GOT3 (cell line): Measurements from ENCODE around the gene PIGT.

Source experiments
- DNase-seq: peaks from one replicate; lab custom pipeline; 2025; ENCODE audit warnings: mixed read lengths; lab: John Stamatoyannopoulos, UW

The PIGT gene

DNA sequence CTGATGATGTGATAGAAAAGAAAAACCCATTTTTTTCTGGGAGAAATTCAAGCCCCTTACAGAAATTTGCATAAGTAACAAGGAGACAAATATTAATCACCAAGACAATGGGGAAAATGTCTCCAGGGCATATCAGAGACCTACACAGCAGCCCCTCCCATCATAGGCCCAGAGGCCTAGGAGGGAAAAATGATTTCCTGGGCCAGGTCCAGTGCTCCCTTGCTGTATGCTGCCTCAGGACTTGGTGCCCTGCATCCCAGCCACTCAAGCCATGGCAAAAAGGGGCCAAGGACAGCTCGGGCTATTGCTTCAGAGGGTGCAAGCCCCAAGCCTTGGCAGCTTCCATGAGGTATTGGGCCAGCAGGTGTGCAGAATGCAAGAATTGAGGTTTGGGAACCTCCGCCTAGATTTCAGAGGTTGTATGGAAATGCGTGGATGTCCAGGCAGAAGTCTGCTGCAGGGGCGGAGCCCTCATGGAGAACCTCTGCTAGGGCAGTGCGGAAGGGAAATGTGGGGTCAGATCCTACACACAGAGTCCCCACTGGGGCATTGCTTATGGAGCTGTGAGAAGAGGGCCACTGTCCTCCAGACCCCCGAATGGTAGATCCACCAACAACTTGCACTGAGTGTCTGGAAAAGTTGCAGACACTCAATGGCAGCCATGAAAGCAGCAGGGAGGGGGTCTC, 15.5 kb upstream of the PIGT start:
- DNase-seq = no peak

DNA sequence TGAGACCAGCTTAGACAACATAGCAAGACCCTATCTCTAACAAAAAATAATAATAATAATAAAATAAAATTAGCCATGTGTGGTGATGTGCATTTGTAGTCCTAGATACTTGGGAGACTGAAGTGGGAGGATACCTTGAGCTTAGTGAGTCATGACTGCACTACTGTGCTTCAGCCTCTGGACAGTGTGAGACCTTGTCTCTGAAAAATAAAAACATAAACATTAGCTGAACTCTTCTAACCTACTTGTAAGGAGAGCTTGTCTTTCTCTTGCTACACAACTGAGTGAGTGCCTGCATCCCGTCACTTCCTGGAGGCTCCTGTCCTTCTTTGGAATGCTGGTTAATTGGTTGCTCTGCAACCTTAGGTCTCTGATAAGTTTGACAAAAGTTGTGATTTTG, 13.0 kb upstream of the PIGT start:
- no peak for DNase-seq

DNA sequence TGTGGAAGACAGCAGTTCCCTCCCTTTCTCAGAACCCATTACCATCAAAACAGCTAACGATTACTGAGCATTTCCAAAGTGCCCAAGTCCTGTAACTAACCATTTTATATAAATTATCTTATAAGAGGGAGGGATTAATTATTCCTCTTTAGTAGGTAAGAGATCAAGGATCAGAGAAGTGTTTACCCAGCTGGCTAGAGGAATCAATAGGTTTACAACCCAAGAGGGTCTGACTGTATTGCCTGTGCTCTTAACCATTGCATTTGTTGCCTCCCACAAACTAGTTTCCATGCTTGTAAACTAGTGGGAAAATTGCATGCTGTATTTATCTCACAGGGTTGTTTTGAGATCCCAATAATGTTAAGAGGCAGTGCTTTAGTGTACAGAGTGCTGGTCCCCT, 11.5 kb upstream of the PIGT start:
- DNase-seq = no peak

DNA sequence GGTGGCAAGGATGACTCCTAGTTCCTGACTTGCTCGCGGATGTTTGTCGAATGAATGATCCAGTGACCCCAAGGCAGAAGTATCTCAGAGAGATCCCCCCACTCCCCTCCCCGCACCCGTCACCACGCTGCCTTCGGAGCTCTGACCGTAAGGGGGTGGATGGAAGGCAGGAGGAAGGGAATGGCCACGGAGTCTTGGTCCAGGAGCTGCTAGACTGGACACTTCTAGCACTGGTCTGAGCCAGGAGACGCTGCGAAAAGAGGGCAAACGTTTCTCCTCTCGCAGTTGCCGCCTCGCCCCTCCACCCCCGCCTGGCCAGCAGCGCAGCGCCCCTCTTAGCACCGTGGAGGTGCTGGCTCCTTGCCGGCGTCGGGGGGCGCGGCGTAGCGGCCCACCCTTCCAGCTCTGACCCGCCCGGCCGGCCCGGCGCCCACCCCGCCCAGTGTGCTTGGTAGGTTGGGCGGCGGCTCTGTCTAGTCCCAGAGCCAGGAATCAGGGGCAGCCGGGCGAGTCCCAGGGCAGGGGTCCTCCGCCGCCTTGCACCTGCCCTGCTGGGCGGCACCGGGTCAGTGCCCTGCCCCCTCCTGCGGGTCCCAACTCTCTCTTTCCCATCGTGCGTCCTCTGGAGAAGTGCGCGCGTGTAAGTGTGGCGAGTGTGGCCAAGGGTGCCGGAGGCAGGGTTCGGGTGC, 10.2 kb upstream of the PIGT start:
- DNase-seq = no peak

DNA sequence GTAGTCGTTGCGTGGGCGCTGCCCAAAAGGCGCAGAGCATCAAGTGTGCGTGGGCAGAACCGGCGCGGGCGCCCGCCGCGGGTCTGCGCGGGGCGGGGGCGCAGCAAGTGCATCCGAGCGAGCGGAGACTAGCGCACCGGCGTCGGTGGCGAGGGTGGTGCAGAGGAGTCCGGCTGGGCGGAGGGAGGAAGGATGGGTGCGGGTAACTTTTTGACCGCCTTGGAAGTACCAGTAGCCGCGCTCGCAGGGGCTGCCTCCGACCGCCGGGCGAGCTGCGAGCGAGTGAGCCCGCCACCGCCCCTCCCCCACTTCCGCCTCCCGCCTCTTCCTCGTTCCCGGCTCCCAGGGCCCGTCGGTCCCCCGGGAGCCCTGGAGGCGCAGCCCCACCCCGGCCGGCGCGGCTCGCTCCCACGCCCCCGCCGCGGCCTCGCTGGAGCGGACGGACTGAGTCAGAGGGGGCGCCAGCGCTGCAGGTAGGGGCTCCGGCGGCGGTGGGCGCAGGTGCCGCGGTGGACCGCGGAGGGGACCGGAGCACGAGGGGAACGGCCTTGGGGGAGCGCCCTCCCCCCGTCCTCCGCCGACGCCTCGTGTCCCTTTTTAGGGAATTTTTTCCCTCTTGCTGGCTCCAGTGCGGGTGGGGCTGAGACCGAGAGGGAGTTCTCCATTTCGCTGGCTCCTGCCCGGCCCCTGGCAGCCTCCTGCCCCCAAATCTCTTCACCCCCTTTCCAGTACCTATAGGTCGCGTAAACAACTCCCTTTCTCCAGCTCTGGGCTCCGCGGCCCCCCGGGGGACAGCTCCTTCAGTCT, 9.5 kb upstream of the PIGT start:
- no peak for DNase-seq

DNA sequence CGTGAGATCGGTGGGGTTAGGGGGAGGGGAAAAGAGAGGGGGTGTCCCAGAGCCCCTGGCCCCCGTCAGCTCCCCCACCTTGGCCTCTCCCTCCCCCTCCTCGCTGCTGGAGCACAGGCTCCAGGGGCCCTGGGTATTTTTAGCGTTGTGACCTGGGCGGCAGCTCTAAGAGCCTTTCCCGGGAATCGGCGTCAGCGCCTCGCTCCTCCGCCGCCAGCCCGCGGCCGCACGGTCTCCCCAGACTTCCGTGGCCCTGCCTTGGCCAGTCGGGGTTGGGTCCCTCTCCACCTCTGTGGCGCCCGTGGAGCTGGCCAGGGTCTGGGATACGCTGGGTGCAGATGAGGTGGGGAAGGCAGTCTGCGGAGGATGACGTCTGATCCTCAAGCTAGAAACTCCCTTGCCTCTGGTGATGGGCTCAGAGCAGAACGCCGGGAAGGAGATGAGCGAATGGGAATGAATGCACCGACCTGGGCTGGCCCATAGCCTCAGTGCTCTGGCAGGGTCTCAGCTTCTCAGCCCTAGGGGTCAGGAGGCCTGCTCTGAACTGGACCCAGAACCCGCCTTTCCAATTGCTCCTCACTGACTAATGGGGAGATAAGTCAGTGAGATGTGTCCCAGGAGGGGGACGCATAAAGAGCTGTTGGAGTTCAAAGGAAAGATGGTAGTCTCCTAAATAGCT, 8.7 kb upstream of the PIGT start:
- DNase-seq = no peak

DNA sequence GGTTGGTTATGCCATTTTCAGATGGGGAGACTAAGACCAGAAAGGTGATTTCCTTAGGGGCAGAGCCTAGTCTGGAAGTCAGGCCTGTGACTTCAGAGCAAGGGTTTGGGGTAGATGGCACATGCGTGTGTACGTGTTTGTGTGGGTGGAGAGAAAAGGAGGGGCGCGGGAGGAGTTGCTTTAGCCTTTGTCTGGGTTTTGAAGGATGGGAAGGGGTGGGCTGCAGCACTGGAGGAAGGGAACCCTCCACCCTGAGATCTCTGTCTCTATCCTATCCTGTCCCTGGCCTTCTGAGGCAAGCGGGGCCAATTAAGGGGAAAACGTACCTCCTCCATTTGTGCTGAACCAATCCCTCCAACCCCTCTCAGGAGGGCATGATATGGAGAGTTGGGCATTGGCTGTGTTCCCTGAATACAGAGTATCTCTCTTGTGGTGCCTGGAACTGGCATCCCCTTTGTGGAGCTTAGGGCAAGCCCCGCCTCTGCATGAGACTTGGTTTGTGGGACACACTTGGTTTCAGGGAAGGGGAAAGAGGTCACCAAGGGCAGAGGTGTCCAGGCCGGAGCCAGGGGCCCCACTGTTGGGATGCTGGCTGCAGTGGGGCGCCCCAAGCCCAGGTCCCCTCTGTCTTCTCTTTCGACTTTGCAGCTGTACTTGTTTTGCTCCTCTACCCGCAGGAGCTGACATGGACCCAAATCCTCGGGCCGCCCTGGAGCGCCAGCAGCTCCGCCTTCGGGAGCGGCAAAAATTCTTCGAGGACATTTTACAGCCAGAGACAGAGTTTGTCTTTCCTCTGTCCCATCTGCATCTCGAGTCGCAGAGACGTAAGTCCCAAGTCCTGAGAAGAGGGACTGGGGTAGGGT, 7.9 kb upstream of the PIGT start, which contains the start of gene DBNDD2:
Gene DBNDD2, plus strand, starts transcription at position 507 of the 863 bp plus-strand sequence. Its CDS starts 179 bp downstream, at position 686.
- no peak for DNase-seq

DNA sequence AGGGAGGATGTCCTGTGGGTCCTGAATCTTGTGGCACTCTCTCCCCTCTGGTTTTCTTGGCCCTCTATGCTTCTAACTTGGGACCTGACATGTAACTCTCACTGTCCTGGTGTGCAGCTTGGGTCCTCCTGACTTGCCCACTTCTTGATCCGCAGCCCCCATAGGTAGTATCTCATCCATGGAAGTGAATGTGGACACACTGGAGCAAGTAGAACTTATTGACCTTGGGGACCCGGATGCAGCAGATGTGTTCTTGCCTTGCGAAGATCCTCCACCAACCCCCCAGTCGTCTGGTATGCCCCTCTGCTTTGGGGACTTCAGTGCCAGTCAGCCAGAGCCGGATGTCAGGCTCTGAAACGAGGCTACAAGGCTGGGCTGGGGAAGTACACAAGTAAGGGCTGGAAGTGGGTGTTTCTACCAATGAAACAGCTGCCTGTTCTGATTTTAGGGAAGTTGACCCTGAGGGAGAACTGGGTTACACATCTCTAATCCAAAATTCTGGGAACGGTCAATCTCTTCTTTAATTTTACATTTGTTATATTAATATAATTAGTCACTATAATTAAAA, 7.2 kb upstream of the PIGT start:
- DNase-seq = no peak

DNA sequence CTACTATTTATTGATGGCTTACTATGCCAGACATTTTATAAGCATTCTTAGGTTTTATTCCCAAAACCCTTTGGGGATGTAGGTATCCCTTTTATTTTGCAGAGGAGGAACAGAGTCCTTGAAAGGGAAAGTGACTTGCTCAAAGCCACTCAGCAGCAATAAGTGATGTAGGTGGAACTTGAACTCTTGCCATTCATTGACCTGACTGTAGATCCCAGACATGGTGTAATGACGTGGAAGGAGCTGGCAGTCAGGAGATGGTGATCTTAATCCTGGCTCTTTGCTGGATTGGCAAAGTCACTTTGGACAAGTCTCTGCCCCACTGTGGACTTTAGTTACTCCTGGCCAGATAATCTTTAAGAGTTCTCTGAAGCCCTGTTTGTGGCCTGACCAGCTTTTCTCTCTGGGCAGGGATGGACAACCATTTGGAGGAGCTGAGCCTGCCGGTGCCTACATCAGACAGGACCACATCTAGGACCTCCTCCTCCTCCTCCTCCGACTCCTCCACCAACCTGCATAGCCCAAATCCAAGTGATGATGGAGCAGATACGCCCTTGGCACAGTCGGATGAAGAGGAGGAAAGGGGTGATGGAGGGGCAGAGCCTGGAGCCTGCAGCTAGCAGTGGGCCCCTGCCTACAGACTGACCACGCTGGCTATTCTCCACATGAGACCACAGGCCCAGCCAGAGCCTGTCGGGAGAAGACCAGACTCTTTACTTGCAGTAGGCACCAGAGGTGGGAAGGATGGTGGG, 6.2 kb upstream of the PIGT start:
- DNase-seq = no peak

DNA sequence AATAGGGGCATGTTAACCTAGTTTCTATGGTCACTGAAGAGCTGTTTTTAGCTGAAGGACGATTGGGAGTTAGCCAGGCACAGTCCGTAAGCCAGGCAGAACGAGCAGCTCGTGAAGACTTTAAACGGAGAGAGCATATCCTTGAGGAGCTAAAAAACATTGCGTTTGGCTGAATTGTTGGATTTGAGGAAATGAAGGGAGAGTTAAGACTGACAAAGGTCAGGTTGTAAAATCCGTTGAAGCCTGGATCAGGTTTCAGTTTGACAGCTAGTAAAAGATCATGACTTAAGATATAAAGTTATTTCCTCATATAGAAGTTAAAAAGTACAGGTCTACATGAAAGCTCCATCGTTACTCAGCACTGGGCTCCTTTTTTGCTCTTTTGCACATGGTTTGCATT, 5.1 kb upstream of the PIGT start:
- no peak for DNase-seq

DNA sequence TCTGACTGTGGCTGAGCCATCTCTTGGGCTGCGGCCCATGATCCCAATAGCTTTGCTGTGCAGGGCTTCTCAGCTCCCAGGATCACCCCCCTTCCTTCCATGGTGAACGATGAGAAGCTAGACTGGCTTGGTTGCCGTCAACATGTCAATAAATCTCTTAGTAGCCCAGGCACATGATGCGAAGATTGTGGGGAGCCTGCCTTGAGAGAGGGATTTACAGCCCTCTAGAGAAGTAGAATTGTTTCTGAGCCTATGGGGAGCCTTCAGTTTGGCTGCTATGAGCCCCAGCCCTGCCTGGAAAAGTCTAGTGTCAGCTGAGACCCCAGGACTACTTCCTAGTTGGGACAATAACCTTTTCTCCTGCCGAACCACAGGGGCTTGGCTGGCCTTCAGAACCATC, 3.3 kb upstream of the PIGT start:
- DNase-seq = no peak

DNA sequence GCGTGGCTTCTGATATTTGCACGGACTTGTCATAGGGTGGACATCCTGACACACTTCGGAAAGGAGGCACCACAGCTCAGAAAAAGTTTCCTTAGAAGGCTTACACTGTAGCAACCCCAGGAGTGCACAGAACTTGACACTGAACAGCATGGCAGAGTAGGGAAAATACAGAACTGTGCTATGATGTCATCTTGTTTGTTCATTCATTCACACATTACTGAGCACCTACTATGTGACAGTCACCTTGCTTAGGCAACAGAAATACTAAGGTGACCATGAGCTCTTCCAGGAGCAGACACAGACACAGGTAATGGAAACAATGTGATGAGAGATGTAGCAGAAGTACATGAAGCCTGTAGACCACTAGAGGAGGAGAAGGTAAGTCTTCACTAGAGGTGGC, 2.5 kb upstream of the PIGT start:
- no peak for DNase-seq

DNA sequence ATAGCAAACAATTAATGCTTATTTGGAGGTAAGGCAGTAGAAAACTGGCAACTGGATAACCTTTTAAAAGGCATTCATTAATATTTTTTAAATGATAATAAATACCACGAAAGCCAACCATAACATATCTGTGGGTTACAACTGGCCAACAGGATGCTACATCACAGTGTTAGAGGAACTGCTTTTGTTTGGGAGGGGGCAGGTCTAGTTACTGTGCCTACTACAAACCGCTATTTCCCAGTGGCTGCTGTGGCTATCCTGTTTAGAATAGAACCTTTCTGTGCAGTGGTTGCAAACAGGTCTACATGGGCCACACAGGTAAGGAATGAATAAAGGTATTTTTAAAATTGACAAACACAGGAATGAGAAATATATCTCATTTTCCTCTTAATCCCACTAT, 976 bp downstream of the PIGT start:
- DNase-seq = no peak

DNA sequence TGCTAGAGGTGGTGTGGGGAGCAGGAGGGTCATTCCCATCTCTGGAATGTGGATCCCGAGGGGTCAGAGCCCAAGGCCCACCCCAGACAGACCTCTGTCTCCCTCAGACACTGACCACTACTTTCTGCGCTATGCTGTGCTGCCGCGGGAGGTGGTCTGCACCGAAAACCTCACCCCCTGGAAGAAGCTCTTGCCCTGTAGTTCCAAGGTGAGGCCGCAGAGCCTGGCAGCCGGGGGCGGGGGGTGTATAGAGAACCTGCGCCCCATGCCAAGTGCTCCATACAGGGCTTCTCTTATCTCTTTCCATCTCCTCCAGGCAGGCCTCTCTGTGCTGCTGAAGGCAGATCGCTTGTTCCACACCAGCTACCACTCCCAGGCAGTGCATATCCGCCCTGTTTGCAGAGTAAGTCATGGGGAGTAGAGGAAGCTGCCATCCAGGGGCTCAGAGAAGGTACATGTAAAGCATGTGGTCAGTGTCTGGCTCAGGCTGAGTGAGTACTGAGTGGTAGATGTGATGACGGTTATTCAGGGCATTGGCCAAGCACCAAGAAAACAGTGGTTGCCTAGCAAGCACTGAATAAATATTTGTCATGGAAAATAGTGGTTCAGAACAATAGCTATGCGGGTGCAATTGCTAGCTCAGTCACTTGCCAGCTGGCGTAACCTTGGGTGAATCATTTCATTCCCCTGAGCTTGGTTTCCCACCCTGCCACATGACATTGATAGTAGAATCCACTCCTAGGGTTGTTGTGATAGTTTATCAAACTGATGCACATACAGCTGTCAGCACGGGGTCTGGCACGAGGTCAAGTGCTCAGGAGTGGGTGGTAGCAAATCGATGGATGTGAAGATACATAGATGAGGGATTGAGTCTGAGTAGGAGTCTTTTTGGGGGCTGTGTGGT, 3.5 kb downstream of the PIGT start:
- DNase-seq = peak; percentile 85

DNA sequence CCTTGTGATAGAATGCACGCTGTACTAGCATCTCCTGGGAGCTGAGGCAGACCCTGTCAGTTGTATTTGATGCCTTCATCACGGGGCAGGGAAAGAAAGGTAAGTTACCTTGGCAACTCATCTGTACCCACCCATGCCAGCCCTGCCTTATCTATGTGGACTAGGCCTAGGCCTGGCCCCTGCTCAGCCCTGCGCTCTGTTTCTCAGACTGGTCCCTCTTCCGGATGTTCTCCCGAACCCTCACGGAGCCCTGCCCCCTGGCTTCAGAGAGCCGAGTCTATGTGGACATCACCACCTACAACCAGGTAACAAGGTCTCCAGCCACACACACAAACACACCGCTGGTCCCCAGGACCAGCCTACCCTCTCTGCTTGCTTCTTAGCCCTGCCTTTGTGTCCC, 4.2 kb downstream of the PIGT start:
- no peak for DNase-seq

DNA sequence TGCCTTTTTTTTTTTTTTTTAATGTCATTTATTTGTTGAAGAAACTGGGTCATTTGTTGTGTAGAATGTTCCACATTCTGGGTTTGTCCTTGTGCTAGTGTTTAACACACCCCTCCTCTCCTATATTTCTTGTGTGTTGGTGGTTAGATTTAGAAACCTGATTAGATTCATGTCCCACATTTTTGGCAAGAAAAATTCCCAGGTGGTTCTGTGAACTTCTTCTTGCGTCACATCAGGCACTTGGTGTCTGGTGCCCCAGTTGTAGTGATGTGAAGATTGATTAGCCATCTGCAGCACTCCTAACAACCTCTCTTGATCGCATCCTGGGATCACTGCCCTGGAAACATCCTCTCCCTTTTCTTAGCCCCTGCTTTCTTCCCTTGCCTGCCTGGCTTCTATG, 7.8 kb downstream of the PIGT start:
- no peak for DNase-seq

DNA sequence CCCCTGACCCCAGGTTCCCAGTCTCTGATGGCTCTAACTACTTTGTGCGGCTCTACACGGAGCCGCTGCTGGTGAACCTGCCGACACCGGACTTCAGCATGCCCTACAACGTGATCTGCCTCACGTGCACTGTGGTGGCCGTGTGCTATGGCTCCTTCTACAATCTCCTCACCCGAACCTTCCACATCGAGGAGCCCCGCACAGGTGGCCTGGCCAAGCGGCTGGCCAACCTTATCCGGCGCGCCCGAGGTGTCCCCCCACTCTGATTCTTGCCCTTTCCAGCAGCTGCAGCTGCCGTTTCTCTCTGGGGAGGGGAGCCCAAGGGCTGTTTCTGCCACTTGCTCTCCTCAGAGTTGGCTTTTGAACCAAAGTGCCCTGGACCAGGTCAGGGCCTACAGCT, 9.6 kb downstream of the PIGT start:
- DNase-seq = no peak

DNA sequence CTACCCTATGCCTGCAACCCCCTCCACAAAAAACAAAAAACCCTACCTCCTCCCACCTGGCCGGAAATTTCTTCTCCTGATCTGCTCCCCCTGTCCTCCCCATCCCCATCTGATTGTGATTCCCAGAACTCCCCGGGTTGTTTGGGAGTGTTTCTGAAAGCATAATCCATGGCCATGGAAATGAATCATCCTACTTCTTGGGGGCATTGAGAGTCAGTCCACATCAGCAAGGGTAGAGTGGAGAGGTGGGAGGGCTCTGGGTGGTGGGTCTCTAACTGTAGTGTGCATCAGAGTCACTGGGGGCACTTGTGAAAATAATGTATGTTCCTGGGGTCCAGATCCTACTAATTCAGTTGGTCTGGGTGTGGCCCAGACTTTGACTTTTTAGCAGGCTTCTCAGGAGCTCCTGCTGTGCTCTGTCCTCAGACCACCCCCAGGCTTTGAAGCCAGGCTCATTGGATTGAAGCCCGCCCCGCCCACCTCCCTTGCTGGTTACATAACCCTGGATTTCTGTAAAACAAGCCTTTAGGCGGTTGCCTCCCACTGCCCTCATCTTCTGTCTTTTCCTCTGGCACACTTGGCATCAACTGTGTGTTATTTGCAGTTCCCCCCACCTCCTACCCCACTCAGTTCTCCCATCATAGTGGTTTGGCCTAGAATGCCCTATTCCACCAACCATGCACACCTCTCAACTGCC, 10.5 kb downstream of the PIGT start:
- DNase-seq = no peak
